ENCODE results near the gene SAT2.

Gene SAT2

GRCh38 chr17:7579001-7579833 is 48.4 kb downstream of the SAT2 start, which contains the start of gene CD68 (continued):
- TF ChIP-seq ZSCAN18 (tag by site-specific recombination; IDR thresholded peaks at IDR 0.05), result no peak
- peak; percentile 9 for TF ChIP-seq ZNF692 (tag by site-specific recombination; IDR thresholded peaks at IDR 0.05)
- no peak; the same call in 1 of the 2 replicates for TF ChIP-seq WT1 (tag by site-specific recombination; IDR thresholded peaks at IDR 0.05)
- peak; percentile 77 for TF ChIP-seq KLF10 (tag by site-specific recombination; IDR thresholded peaks at IDR 0.05)
- peak; percentile 97 for TF ChIP-seq ZNF341 (tag by site-specific recombination; IDR thresholded peaks at IDR 0.05; ENCODE audit: low read depth)
- TF ChIP-seq ZNF16 (tag by site-specific recombination; IDR thresholded peaks at IDR 0.05; ENCODE audit: low read depth), result no peak
- no peak for TF ChIP-seq ZBTB49 (tag by site-specific recombination; IDR thresholded peaks at IDR 0.05; ENCODE audit: low read depth)
- TF ChIP-seq TRIM28 (IDR thresholded peaks at IDR 0.05; ENCODE audit: borderline replicate concordance, low read length), result peak; percentile 78; the same call in 1 of the 2 replicates
- no peak for TF ChIP-seq ZFP41 (tag by site-specific recombination; IDR thresholded peaks at IDR 0.05; ENCODE audit: borderline replicate concordance)
- TF ChIP-seq ZNF394 (tag by site-specific recombination; IDR thresholded peaks at IDR 0.05; ENCODE audit: borderline replicate concordance), result 0 out of 2 replicates have a peak, but pooled peaks have one; percentile 13
- peak; percentile 94 for TF ChIP-seq GLIS1 (tag by site-specific recombination; IDR thresholded peaks at IDR 0.05)
- TF ChIP-seq ZNF174 (tag by site-specific recombination; IDR thresholded peaks at IDR 0.05), result no peak
- no peak for TF ChIP-seq ZNF521 (tag by site-specific recombination; IDR thresholded peaks at IDR 0.05)
- TF ChIP-seq ZSCAN30 (tag by site-specific recombination; IDR thresholded peaks at IDR 0.05), result peak; percentile 46; the same call in 1 of the 2 replicates
- no peak for TF ChIP-seq ZNF560 (tag by site-specific recombination; IDR thresholded peaks at IDR 0.05; ENCODE audit: borderline replicate concordance)
- no peak for TF ChIP-seq ZNF221 (tag by site-specific recombination; IDR thresholded peaks at IDR 0.05; ENCODE audit: borderline replicate concordance)
- peak; percentile 38; the same call in 1 of the 2 replicates for TF ChIP-seq INSM2 (tag by site-specific recombination; IDR thresholded peaks at IDR 0.05)
- TF ChIP-seq HOXD13 (CRISPR knock-in tag; IDR thresholded peaks at IDR 0.05; ENCODE audit: borderline replicate concordance), result no peak
- peak; percentile 88 for TF ChIP-seq PATZ1 (tag by site-specific recombination; IDR thresholded peaks at IDR 0.05)
- peak; percentile 76; the same call in 1 of the 2 replicates for TF ChIP-seq ZBTB20 (tag by site-specific recombination; IDR thresholded peaks at IDR 0.05)
- TF ChIP-seq GLI4 (tag by site-specific recombination; IDR thresholded peaks at IDR 0.05), result no peak
- TF ChIP-seq ZNF398 (tag by site-specific recombination; IDR thresholded peaks at IDR 0.05), result peak; percentile 51
- TF ChIP-seq ZNF513 (tag by site-specific recombination; IDR thresholded peaks at IDR 0.05), result no peak
- TF ChIP-seq ZNF785 (tag by site-specific recombination; IDR thresholded peaks at IDR 0.05), result no peak
- TF ChIP-seq ZNF292 (tag by site-specific recombination; IDR thresholded peaks at IDR 0.05; ENCODE audit: borderline replicate concordance, low read depth), result no peak
- peak; percentile 62; the same call in 1 of the 2 replicates for TF ChIP-seq ZXDB (tag by site-specific recombination; IDR thresholded peaks at IDR 0.05)
